GM18907 (cell line): Measurements from ENCODE around the gene RSAD2.
"Not testable (repeated sequence)": the region's sequence is repeated elsewhere in the genome, so short reads cannot be mapped to it uniquely, and the experiment has no call there.

Experiments
- ATAC-seq: cut with Tn5 transposase; IDR thresholded peaks from one replicate; pipeline ENCODE4 v1.9.1; 2021; ENCODE audit warnings: mild to moderate bottlenecking, moderate library complexity; ENCODE audit not compliant: unreplicated experiment

Gene RSAD2

GRCh38 chr2:6924101-6924923, 46.7 kb downstream of the RSAD2 start:
- no peak for ATAC-seq

DNA sequence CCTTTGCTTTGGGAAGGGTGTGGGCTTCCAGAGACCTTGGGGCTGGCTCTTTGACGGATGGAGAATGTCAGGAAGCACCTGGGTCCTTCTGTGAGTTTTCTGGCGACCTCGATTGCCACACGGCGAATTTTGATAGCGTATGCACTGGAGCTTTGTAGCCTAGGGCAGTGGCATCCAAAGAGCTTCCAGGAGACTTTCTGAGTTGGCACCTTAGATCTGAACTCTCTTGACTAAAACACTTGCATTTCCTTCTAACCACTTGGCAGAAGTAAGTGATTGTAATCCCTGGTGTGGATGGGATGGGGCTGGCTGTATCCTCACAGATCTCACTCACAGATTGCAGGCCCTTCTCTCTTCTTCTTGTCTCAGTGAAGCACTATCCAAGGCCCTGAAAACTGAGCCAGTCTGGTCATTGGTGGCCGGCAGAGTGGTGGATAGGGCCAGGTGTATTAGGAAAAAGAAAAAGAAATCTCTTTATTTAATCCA, 47.4 kb downstream of the RSAD2 start:
- ATAC-seq: no peak

DNA sequence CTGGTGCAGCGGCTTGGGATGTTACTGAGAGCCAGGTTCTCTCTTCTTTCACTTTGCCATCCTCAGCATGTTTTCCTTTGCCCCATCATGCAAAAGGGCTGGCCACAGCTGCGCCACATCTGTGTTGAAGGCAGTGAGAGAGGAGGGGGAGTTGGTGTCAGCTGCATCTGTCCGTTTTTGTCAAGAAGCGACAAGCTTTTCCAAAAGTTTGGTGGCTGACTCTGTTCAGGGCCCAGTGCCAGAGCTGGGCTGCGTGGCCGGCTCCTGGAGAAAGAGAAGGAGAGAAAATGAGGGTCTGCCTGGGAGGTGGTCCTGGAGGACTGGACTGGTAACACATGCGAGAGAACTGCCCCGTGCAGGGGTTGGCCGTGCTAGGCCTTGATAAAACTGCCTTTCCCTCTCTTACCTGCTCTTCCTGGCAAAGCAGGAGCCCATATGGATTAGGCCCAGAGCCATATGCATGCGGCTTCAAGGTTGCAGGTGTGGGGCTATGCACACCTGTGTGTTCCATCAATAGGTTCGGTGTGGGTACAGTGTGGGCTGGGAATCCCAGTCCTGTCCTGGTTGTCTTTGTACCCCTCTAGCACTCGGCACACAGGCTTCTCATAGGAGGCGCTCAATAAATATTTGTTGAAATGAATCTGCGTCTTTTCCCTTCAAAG, 48.6 kb downstream of the RSAD2 start:
- no peak for ATAC-seq

DNA sequence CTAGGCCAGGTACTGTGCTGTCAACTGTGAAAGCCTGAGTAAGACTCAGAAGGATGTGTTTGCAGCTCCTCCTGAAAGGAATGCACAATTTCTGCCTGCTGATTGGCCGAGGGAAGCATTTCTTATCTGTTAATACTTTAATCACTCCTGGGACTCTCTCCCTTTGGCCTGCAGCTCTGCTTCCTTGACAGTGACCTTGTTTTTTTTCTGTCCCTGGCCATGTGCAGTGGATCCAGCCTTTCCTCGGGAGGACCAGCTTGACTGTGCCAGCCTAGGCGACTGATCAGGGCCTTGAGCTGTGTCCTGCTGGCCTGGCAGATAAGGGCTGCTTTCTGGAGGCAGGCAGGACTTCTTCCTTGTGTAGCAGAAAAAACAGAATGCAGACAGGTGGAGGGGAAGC, 49.6 kb downstream of the RSAD2 start:
- ATAC-seq: no peak

DNA sequence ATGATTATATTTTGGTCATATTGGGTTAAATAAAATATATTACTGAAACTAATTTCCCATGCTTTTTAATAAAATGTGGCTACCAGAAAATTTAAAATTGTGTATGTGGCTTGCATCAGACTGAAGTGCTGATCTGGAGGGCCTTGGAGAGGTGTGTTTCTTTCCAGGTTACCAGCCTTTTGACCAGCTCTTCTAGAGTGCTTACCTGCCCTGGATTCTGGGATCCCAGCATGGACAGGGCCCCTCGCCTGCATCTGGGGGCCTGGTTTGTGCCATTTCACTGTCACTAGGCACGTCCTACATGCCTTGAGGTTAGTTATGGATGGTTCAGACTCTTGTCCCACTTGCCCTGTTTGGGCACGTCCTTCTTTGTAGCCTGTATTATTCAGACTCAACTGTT, 50.2 kb downstream of the RSAD2 start:
- no peak for ATAC-seq

DNA sequence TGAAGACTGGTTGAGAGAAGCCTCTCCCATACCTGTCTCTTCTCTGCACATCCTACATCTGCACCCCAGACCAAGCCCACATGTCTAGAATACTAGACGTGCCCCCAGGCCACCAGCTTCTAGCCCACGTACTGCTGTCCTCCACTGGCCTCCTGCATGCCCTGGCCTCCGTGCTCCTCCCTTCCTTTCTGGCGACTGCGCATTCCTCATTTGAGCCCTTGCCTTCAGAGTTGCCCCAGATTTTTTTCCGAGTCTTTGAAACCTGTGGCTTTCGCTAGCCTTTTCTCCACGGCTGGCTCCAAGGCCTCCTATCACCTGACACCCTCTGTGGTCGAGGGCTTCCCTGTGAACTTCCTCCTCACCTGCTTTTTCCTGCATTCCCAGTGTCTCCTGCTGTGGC, 50.9 kb downstream of the RSAD2 start:
- ATAC-seq: no peak

- ATAC-seq: no peak
These were observed 51.7 kb downstream of the RSAD2 start for GRCh38 chr2:6929196-6929819.

DNA sequence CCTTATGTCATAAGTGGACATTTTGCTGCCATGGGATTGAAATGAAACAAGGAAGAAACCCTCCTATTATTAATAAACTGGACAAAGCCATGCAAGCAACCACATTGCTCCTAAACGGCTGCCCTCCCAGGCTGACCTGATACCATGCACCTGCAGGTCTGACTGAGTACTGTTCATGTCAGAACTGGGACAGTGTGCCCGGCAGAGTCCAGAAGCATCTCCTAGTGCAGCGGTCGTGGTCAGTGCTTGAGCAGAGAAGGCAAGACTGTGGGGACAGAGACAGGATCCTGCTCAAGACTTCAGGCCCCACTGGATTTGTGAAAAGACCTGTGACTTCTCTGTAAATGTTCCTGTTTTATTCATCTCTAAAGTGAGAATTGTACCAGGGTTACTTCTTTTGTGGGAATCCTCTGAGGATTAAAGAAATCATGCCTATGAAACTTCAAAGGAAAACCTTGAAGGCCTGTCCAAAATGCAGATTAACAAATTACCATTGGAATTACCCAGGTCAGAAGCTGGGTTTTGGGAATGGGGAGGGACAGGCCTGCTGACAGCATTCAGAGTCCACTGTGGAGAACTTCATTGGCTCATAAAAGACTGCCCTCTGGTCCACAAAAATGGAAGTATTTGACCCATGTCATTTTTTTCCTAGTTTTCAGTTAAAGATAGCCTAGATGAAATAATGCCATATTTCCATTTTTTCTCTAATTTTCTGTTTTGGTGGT, 53.5 kb downstream of the RSAD2 start:
- ATAC-seq: no peak

GRCh38 chr2:6931753-6932152, 54.2 kb downstream of the RSAD2 start:
- no peak for ATAC-seq

- ATAC-seq: no peak
These were observed 54.6 kb downstream of the RSAD2 start for GRCh38 chr2:6932206-6932605.

- ATAC-seq: no peak
These were observed 55.3 kb downstream of the RSAD2 start for GRCh38 chr2:6932828-6933227.

DNA sequence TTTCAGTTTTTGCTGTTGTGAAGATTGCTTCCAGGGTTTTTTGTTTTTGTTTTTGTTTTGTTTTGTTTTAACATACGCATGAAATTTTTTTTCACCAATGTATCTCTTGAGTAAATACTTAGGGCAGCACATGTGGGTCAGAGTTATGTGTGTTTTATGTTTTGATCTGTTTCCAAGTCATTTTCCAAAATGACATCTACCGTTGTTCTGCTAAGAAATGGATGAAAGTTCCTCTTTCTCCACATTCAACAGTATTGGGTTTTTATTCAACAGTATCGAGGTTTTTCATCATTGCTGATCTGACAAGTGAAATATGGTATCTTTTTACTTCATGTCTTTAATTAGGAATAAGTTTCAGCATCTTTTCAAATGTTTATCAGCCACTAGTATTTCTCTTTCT, 56.3 kb downstream of the RSAD2 start:
- no peak for ATAC-seq

- ATAC-seq: no peak
These were observed 56.8 kb downstream of the RSAD2 start for GRCh38 chr2:6934345-6934744.

DNA sequence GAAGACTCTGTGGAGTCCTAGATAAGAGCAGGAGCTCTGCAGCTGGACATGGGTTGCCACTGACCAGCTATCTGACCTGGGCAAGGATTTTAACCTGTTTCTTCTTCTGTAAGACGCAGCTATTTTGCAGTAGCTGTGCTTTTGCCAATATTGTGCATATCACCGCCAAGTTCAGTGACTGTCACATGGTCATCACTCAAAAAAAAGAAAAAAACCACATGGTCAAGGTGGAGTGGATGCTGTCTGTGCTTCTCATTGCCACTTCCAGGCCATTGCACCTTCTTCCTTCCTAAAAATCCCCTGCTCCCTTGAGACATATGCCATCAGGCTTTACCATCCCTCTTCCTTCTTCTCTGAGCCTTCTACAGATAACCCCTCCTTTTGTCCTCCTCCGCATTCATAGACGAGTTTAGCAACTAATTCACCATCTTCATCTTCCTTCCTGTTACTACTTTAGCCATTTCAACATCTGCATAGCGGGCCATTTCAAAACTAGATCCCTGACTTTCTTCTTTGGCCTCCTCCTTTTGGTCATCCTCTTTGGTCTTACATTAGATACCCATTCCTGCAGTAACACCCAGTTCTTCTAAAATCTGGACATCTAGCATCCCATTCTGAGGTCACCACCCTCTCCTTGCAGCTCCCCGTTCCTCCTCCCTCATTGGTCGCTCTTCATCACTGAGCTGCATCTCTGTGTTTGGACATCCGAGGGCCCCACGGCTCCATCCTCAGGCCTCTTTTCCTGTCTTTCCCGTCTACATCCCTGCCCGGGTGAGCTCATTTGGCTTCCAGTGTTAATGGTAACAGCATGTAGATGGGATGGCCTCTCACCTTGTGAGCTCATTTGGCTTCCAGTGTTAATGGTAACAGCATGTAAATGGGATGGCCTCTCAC, 57.4 kb downstream of the RSAD2 start:
- no peak for ATAC-seq

GRCh38 chr2:6935652-6936020, 58.1 kb downstream of the RSAD2 start:
- not testable (repeated sequence) for ATAC-seq

- no peak for ATAC-seq
These were observed 59.6 kb downstream of the RSAD2 start for GRCh38 chr2:6937157-6937556.

GRCh38 chr2:6937582-6937981, 60.0 kb downstream of the RSAD2 start:
- no peak for ATAC-seq

DNA sequence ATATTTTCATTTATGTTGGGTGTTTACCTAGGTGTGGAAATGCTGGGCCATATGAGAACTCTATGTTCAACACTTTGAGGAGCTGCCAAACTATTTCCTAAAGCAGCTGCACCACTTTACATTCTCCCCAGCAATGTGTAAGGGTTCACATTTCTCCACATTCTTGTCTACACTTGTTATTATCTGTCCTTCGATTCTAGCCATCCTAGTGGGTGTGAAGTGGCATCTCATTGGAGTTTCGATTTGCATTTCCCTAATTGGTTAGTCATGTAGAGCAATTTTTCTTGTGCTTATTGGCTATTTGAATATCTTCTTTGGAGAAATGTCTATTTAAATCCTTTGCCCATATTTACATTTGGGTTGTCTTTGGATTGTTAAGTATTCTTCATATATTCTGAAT, 61.5 kb downstream of the RSAD2 start:
- ATAC-seq: no peak

GRCh38 chr2:6940820-6941219, 63.2 kb downstream of the RSAD2 start:
- no peak for ATAC-seq

- no peak for ATAC-seq
These were observed 63.9 kb downstream of the RSAD2 start for GRCh38 chr2:6941299-6942046.
